SU-DHL-6 (cell line): ENCODE measurements around the gene STPG2.

Experiments
- H2AFZ ChIP-seq: fragments of 200-600 bp; sonication (generic); 2 replicates; pipeline ENCODE4 v1.6.1; 2014; ENCODE audit warnings: low read depth, mild to moderate bottlenecking, moderate library complexity, mixed read lengths, antibody characterized with exemption, low read length; ENCODE audit not compliant: severe bottlenecking
- H3F3A ChIP-seq: fragments of 200-600 bp; shearing (Covaris generic); 2 replicates; pipeline ENCODE4 v1.6.0; 2016; ENCODE audit warnings: antibody characterized with exemption, mild to moderate bottlenecking; ENCODE audit not compliant: insufficient read depth
- H3K27ac ChIP-seq: fragments of 200-600 bp; sonication (generic); 2 replicates; pipeline ENCODE4 v1.5.1; 2016; ENCODE audit warnings: low read depth, mild to moderate bottlenecking, low read length, moderate library complexity, mixed read lengths
- H3K27me3 ChIP-seq: fragments of 200-600 bp; sonication (generic), shearing (Covaris generic); 2 replicates; pipeline ENCODE4 v1.6.0; 2014; ENCODE audit warnings: mild to moderate bottlenecking, low read length
- H3K36me3 ChIP-seq: fragments of 200-600 bp; sonication (generic); 2 replicates; pipeline ENCODE4 v1.6.1; 2014; ENCODE audit warnings: mild to moderate bottlenecking, low read length, mixed read lengths
- H3K4me2 ChIP-seq: fragments of 300-600, 200-600 bp; shearing (Covaris generic), sonication (generic); 2 replicates; pipeline ENCODE4 v1.6.0; 2014; ENCODE audit warnings: low read length, low read depth, mild to moderate bottlenecking; ENCODE audit not compliant: poor library complexity, severe bottlenecking
- H3K4me3 ChIP-seq: fragments of 200-600 bp; sonication (generic); 2 replicates; pipeline ENCODE4 v1.5.1; 2014; ENCODE audit warnings: antibody characterized with exemption, low read length, mild to moderate bottlenecking, mixed read lengths; ENCODE audit not compliant: insufficient read depth, poor library complexity, severe bottlenecking
- H3K79me2 ChIP-seq: fragments of 200-600 bp; sonication (generic); 2 replicates; pipeline ENCODE4 v1.6.1; 2014; ENCODE audit warnings: mild to moderate bottlenecking, low read length, moderate library complexity; ENCODE audit not compliant: insufficient read depth
- H3K9ac ChIP-seq: fragments of 200-600 bp; sonication (generic); 2 replicates; pipeline ENCODE4 v1.7.0; 2014; ENCODE audit warnings: mild to moderate bottlenecking, low read length
- H3K9me2 ChIP-seq: fragments of 200-600 bp; sonication (generic); replicated peaks from 2 replicates; pipeline ENCODE4 v1.6.1; 2014; ENCODE audit warnings: low read length; ENCODE audit not compliant: insufficient read depth
- H3K9me3 ChIP-seq: fragments of 200-600 bp; sonication (generic); 2 replicates; pipeline ENCODE4 v1.6.1; 2014; ENCODE audit warnings: low read length, mixed read lengths; ENCODE audit not compliant: insufficient read depth
- H4K20me1 ChIP-seq: fragments of 200-600 bp; sonication (generic); 2 replicates; pipeline ENCODE4 v1.6.1; 2014; ENCODE audit warnings: low read depth, mild to moderate bottlenecking, antibody characterized with exemption, low read length, moderate library complexity, mixed read lengths
- CTCF ChIP-seq: fragments of 200-600 bp; sonication (generic); IDR thresholded peaks from one replicate; pipeline ENCODE4 v1.5.1; 2017; ENCODE audit warnings: antibody characterized with exemption, mild to moderate bottlenecking, low read length, moderate library complexity; ENCODE audit not compliant: insufficient read depth, poor library complexity, severe bottlenecking
- EZH2phosphoT487 ChIP-seq: fragments of 200-600 bp; sonication (generic), shearing (Covaris generic); conservative IDR thresholded peaks from 2 replicates; pipeline ENCODE4 v1.6.1; 2018; ENCODE audit warnings: mild to moderate bottlenecking, antibody characterized with exemption, low read length, moderate library complexity, mixed read lengths

Gene STPG2

GRCh38 chr4:97994765-97995465 is 148.4 kb downstream of the STPG2 start:
- no peaks in the 10 kb centered on the region for H4K20me1 ChIP-seq
- H3K36me3 ChIP-seq: no peaks in the 10 kb centered on the region
- no peak overlapping the region for H2AFZ ChIP-seq
- TF ChIP-seq CTCF: no peak
- TF ChIP-seq EZH2phosphoT487: no peak
- H3K9me2 ChIP-seq: no peaks in the 10 kb centered on the region
- H3K4me2 ChIP-seq: no peak overlapping the region
- no peaks in the 10 kb centered on the region for H3K79me2 ChIP-seq
- H3K4me3 ChIP-seq: no peak overlapping the region
- H3K9me3 ChIP-seq: no peaks in the 10 kb centered on the region
- H3F3A ChIP-seq: no peaks in the 10 kb centered on the region
- no peaks in the 10 kb centered on the region for H3K27me3 ChIP-seq
- no peak overlapping the region for H3K9ac ChIP-seq
- no peak overlapping the region for H3K27ac ChIP-seq

- Histone ChIP-seq H3K9me3 (no peaks in the 10 kb centered on the region), H3K4me2 (no peak overlapping the region)
Measured at GRCh38 chr4:97990409-97990808, 152.9 kb downstream of the STPG2 start.

GRCh38 chr4:97987019-97987648 is 156.1 kb downstream of the STPG2 start:
- Histone ChIP-seq H3F3A (no peaks in the 10 kb centered on the region), H3K79me2 (no peaks in the 10 kb centered on the region), H3K36me3 (no peaks in the 10 kb centered on the region), H3K27ac (no peak overlapping the region), H3K4me3 (no peak overlapping the region), H3K4me2 (no peak overlapping the region), H4K20me1 (no peaks in the 10 kb centered on the region), H3K9me3 (no peaks in the 10 kb centered on the region), H3K27me3 (no peaks in the 10 kb centered on the region), H3K9ac (no peak overlapping the region), H3K9me2 (no peaks in the 10 kb centered on the region), H2AFZ (no peak overlapping the region)
- no peak for TF ChIP-seq EZH2phosphoT487
- no peak for TF ChIP-seq CTCF

More at GRCh38 chr4:97990409-97990808, 152.9 kb downstream of the STPG2 start:
- TF ChIP-seq CTCF: no peak
- TF ChIP-seq EZH2phosphoT487: no peak
- no peaks in the 10 kb centered on the region for H3F3A ChIP-seq
- no peak overlapping the region for H3K27ac ChIP-seq
- H3K4me3 ChIP-seq: no peak overlapping the region
- no peak overlapping the region for H3K9ac ChIP-seq
- no peaks in the 10 kb centered on the region for H3K9me2 ChIP-seq
- no peaks in the 10 kb centered on the region for H4K20me1 ChIP-seq
- no peaks in the 10 kb centered on the region for H3K27me3 ChIP-seq
- no peaks in the 10 kb centered on the region for H3K36me3 ChIP-seq
- no peaks in the 10 kb centered on the region for H3K79me2 ChIP-seq
- no peak overlapping the region for H2AFZ ChIP-seq
